ENCODE measurements around the gene DRC7.

The DRC7 gene

DNA sequence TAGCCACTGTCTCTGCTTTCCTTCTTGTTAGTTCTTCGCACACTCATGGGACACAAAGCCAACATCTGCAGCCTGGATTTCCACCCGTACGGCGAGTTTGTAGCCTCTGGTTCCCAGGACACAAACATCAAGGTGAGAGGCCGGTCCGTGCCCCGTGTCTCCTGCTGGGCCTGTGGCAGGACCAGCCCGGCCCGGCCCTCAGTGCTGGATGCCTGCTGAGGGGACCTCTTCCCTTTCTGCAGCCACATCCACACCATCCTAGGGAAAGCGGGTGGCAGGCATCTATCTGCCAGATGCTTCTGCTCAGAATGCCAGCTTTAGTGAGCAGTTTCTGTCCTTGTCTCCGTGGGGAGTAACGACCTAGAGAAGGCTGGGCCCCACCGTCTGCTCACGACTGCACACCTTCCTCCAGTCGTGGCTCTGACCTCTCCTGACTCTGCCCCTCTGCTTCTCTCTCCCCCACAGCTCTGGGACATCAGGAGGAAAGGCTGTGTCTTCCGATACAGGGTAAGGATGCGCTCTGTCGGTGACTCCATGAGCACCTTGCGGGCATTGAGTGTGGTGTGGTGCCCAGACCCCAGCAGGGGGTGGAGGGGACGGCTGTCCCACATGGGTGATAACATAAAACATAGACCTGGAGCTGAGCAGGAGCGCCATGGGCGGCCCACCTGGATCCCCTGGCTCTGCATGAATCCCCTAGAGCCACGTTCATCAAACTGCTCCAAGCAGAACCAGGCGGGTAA lies 56.4 kb downstream of the DRC7 start:
- no peak for DNase-seq (ENCODE audit: low read depth in 2 of 2)

DNA sequence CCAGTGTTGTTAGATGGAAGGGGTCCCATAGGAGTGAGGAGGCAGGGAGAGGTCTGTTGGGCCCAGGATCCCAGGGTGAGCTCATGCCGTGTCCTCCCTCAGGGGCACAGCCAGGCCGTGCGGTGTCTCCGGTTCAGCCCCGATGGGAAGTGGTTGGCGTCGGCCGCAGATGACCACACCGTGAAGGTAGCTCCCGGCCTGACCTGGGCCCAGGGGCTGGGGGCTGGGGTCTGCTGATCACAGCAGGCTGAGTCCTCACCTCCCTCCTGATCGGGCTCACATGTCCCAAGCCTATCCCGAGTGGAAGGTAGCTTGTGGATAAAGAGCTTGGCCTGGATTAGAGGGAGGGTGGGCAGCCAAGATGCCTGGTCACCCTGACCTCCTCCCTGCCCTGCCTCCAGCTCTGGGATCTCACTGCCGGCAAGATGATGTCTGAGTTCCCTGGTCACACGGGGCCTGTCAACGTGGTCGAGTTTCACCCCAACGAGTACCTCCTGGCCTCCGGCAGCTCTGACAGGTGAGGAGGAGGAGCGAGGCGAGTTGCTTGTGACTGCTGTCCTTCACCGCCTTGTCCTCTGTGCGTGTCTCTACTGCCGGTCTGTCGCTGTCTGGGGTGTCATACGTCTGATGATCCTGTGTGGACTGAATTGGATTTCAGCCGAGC lies 57.1 kb downstream of the DRC7 start:
- no peak for DNase-seq (ENCODE audit: low read depth in 2 of 2)

DNA sequence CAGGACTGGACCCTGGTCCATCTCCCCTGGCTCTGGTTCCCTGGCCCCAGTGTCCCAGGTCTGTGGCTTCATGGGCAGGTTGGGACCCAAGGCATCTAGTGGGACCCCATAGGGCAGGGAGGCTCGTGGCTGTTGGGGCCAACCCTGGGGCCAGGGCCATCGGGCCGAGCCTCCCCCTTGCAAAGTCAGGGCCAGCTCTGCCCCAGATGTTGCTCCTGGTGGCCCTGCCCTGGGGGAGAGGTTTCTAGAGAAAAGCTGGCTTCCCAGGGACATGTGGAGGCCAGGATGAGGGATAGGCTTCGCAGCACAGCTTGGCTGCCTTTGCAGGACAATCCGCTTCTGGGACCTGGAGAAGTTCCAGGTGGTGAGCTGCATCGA lies 57.6 kb downstream of the DRC7 start:
- DNase-seq (ENCODE audit: low read depth in 2 of 2): no peak

DNA sequence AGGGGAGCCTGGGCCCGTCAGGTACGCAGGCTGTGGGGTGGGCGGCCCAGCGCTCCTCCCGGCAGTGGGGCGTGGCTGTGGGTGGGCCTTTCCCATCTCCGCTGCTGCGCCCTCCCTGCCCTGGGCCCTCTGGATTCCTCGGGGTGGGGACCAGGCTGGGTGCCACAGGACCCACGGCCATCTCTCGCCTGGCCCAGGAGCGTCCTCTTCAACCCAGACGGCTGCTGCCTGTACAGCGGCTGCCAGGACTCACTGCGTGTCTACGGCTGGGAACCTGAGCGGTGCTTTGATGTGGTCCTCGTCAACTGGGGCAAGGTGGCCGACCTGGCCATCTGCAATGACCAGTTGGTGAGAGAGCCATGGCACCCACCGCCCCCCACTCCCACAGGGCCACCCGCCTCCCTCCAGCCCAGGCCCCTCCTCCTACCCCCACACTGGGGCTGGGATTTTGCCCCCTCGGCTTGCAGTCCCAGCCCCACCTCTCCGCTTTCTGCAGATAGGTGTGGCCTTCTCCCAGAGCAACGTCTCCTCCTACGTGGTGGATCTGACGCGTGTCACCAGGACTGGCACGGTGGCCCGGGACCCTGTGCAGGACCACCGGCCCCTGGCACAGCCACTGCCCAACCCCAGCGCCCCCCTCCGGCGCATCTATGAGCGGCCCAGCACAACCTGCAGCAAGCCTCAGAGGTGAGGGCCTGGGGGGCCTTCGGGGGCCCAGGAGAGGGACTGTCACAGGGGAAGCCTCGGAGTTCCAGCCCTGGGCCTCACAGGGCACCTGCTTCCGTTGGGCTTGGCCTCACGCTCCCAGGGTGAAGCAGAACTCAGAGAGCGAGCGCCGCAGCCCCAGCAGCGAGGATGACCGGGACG lies 58.2 kb downstream of the DRC7 start:
- no peak for DNase-seq (ENCODE audit: low read depth in 2 of 2)

- no peak for DNase-seq (ENCODE audit: low read depth in 2 of 2)
These were observed 59.1 kb downstream of the DRC7 start for GRCh38 chr16:57753448-57754353.

DNA sequence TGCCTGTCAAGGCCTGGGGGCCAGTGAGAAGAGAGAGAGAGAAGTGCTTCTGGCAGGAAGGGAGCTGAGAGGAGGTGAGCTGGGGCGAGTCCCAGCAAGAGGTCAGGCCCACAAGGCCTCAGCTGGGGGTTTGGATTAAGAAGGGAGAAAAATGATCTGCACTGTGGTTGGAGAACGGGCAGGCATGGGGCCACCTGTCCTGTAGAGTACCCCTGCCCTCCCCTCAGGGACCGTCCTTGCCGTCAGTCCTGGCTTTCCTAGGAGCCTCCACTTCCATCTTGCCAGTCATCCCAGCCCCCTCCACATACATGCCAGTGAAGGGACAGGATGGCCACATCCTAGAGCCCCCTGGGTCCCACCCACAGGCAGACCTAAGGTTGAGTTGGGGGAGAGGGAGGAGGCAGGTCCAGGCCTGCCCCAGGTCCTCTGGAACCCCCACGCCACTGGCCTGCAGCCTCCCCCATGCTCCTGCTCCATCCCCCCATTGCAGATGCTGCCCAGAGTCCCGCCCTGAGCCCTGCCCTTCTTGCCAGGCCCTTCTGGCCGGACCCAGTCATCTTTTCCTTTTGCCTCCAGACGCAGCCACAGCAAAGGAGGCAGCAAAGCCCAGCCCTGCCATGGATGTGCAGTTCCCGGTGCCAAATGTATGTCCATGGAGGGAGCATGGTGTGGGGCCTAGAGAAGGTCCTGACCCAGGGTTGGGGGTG lies 59.9 kb downstream of the DRC7 start:
- DNase-seq (ENCODE audit: low read depth in 2 of 2): no peak

GRCh38 chr16:57755061-57755684 lies 60.6 kb downstream of the DRC7 start:
- no peak for DNase-seq (ENCODE audit: low read depth in 2 of 2)

DNA sequence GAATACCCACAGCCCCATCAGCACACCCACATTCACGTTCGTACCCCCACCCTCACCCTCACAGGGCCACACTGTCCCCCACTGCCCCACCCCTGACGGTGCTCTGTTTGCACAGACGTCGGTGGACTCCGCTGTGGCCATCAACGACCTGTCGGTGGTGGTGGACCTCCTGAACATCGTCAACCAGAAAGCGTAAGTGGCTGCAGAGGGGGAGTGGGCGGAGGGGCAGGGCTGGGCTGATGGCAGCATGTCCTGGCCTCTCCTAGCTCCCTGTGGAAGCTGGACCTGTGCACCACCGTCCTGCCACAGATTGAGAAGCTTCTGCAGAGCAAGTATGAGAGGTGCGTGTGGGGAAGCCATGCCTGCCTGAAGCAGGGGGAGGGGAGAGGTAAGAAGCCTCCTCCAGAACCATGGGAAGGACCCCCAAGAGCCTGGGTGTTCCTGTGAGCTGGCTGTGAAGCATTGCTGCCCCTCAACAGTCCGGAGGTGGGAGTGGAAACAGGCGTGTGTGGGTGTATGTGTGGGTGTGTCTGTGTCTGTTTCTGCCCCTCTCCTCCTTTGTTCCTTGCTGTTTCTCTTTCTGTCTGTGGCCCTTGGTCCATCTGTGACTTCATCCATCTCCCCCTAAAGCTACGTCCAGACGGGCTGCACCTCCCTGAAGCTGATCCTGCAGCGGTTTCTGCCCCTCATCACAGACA lies 61.3 kb downstream of the DRC7 start:
- DNase-seq (ENCODE audit: low read depth in 2 of 2): no peak

GRCh38 chr16:57756424-57757325 lies 62.1 kb downstream of the DRC7 start:
- no peak for DNase-seq (ENCODE audit: low read depth in 2 of 2)

DNA sequence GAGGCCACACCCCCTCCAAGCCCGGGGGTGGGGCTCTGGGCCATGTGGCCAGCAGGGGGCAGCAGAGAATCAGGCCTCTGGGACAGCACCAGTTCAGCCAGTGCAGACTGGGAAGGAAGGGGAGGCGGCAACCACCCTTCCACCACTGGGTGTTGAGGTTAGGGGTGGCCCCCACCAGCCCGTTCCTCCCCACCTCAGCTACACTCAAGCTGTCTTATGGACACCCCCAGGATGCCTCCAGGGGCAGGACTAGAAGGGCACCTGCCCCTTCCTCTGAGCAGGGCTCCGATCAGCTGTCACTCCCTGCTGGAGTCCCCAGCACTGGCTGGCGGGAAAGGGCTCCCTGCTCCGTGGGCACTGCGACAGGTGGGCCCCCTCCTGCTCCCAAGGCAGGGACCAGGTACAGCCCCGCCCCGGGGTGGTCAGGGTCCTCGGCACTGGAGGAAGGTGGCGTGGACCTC lies 62.8 kb downstream of the DRC7 start:
- DNase-seq (ENCODE audit: low read depth in 2 of 2): peak in 1 of 2 experiments; percentile 33

DNA sequence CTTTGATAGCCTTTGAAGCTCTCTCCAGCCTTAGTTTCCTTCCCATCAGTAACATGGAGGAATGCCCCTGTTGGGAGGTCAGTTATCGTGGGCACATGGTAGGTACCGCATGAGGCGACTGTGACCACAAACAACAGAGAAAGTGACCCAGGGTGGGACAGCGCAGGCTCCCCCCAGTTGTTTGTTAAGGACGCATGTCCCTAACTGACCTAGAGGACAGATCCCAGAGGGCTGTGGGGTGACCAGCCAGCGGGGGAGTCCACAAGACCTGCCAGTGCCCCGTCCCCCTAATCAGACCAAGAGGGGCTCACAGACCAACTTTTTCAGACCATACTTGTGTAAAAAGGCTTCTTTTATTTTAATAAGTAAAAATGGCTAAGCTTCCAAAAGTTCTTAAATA lies 63.3 kb downstream of the DRC7 start:
- DNase-seq (ENCODE audit: low read depth in 2 of 2): no peak

- no peak for DNase-seq (ENCODE audit: low read depth in 2 of 2)
These were observed 63.9 kb downstream of the DRC7 start for GRCh38 chr16:57758331-57759117.

DNA sequence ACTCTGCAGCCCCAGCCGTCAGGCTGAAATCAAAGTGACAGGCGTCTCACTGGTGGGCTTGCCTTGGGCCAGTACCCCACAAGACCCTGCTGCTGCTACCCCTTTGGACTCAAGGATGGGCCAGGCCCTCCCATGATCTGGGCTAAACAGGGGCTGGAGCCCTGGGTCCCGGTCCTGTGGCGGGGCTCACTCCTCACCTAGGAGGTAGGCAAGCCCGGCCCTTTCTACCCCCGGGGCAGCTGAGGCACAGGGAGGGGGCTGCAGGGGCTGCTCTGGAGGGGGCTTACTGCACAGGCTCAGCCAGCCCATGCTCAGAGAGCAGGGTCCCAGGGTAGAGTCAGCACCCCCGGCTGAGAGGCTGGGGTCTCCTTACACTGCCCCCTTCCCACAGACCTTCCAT lies 64.5 kb downstream of the DRC7 start:
- no peak for DNase-seq (ENCODE audit: low read depth in 2 of 2)

DNA sequence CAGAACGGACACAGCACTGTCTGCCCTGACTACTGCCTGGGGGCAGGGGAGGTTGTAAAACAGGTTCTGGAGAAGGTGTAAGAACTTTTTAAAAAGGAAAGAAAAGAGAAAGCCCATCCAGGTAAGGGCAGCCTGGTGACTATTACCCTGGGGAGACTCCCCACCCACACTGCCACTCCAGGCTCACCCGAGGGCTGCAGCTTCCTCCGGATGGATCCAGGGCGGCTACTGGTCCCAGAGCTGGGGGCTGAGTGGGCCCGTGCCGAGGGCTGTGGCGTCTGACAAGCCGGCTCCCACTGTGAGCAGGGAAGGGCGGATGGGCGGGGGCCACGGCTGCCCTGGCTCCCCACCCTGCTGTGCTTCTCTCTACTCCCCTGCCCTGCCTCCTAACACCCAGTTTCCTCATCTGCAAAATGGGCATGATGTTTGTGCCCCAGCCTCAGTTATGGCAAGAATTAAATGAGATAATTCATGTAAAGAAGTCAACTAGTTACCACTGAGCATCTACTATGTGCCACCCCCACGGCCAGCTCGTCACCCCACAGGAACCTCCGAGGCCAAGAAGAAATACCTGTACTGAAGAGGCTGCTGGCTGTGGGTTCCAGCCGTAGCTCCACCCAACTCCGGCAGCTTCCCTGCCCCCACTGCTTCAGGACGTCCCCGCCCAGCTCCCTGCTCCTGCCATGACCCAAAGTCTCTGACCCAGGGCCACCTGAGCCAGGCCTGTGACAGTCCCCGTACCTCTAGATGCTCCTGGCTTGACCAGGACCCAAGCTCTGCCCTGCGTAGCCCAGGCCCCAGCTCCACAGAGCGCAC lies 65.1 kb downstream of the DRC7 start:
- no peak for DNase-seq (ENCODE audit: low read depth in 2 of 2)

GRCh38 chr16:57760357-57761160 lies 66.0 kb downstream of the DRC7 start:
- DNase-seq (ENCODE audit: low read depth in 2 of 2): no peak

GRCh38 chr16:57761301-57761700 lies 66.7 kb downstream of the DRC7 start:
- no peak for DNase-seq (ENCODE audit: low read depth in 2 of 2)
